Body of pancreas (tissue), 4 donors: ENCODE results near the gene MYO1C.

Source experiments
- CTCF ChIP-seq, 7 experiments: fragments of 450-650 bp in 4 of 7; fragments of 200-600 bp in 3 of 7; sonication (generic) in 3 of 7; IDR thresholded peaks; one replicate each; pipeline ENCODE4 v1.5.1; 2016 to 2019; ENCODE audit warnings: antibody characterized with exemption in 7 of 7
- POLR2A ChIP-seq, 3 donors: fragments of 450-650 bp; IDR thresholded peaks; one replicate each; pipeline ENCODE4 v1.6.1; 2016; ENCODE audit warnings: antibody characterized with exemption in 3 of 3, mild to moderate bottlenecking in 2 of 3

GRCh38 chr17:1422885-1423284, 69.6 kb downstream of the MYO1C start:
- TF ChIP-seq CTCF (IDR thresholded peaks at IDR 0.05) = no peak
- TF ChIP-seq POLR2A (IDR thresholded peaks at IDR 0.05) = no peak
